HG02588 (cell line): Measurements from ENCODE around the gene MAPKAPK2.
A peak's percentile ranks its signal among the peaks of the same experiment; 100 is the strongest.

ENCODE experiments used
- ATAC-seq: cut with Tn5 transposase; IDR thresholded peaks from one replicate; pipeline ENCODE4 v1.9.1; 2021; ENCODE audit warnings: mild to moderate bottlenecking, moderate library complexity; ENCODE audit not compliant: unreplicated experiment

The MAPKAPK2 gene

DNA sequence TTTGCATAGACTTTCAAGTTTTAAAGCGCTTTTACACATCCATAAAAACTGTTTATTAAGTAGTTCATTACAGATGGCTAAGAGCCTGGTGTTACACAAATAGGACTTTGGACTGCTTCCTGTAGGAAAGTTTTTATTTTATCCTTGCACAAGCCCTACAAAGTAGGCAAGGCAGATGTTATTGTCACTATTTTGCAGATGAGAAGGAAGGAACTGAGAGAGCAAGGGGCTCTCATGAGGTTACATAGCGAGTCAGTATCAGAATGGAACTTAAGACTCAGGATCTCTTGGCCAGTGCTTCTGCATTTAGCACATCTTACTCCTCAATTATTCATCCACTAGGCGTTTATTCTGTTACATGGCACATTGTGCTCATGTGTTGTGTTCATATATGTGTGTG is 2.6 kb upstream of the MAPKAPK2 start:
- no peak for ATAC-seq

DNA sequence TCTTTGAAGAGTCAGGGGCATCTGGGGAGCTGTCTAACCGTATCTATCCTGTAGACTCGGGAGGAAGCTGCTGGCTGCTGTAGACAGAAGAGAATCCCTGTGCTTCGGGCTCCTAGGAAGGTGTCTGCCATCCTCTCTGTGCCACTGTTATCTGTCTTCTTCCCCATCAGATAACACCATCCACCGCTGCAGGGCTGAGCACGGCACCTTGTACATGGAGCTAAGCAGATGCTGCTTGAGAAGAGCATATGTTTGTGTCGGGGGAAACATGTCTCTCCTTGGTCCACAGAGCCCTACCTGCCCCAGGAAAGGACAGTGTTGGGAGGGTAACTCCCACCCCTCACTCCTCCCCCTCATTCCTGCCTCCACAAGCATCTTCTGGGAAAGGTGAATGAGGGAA is 1.4 kb upstream of the MAPKAPK2 start:
- ATAC-seq: no peak

DNA sequence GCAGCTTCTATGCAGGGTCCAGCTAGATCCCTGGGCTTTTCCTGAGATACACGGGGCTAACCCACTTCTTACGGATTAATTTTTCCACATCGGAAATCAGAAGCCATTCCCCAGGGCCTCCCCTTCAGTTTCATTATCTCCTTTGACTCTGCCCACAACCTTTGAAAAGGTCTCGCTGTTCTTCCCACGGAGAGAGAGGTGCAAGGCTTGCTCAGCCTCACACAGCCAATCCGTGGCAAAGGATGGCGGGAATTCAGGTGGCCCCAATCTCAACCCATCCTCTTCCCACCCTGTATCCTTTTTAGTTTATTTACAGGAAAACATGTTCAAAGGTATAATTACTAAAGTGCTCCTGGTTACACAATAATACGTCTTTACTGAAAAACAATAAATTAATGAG is 702 bp upstream of the MAPKAPK2 start:
- no peak for ATAC-seq

DNA sequence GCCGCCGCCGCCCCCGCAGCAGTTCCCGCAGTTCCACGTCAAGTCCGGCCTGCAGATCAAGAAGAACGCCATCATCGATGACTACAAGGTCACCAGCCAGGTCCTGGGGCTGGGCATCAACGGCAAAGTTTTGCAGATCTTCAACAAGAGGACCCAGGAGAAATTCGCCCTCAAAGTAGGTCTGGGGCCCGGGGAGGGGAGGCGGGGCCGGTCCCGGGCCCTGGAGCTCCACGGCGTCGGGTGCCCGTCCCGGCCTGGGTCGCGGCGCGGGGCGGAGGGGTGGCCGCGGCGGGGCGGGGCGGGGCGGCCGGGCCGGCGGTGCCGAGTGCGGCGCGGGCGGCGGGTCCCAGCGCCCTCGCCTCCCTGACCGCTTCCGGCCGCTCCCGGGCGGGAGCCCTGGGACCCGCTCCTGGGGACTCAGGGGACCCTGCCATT is 646 bp downstream of the MAPKAPK2 start:
- ATAC-seq: peak; percentile 30

DNA sequence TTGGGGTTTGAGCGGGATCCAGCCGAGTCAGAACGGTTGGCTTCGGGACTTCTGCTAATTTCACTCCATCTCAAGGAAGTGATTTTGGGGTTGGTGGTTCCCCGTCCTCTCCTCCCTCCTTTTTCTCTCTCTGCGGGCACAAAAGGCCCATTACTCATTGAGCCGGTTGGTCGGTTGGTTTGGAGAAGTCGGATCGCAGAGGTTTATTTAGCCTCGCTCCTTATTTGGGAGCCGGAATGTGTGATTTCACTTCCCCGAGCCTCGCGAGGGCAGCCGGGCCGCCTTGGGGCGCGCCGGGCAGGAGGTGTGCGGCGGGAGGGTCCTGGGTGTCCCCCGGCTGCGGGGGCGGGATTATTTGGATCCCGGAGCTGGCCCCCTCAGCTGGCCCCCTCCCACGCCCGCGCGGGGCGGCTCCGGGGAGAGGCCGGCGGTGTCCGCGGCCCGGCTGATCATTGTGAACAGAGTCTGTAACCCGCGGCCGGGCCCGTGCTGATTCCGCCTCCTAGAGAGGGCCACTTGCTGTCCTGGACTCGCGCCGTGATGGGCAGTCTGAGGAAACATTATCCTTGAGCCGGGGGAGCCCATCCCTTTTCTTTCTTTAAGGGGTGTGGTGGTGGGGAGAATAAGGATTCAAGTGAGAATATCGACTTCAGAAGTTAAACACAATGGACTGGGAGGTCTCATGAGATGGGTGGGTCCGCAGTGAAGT is 1.2 kb downstream of the MAPKAPK2 start:
- ATAC-seq: peak; percentile 25

DNA sequence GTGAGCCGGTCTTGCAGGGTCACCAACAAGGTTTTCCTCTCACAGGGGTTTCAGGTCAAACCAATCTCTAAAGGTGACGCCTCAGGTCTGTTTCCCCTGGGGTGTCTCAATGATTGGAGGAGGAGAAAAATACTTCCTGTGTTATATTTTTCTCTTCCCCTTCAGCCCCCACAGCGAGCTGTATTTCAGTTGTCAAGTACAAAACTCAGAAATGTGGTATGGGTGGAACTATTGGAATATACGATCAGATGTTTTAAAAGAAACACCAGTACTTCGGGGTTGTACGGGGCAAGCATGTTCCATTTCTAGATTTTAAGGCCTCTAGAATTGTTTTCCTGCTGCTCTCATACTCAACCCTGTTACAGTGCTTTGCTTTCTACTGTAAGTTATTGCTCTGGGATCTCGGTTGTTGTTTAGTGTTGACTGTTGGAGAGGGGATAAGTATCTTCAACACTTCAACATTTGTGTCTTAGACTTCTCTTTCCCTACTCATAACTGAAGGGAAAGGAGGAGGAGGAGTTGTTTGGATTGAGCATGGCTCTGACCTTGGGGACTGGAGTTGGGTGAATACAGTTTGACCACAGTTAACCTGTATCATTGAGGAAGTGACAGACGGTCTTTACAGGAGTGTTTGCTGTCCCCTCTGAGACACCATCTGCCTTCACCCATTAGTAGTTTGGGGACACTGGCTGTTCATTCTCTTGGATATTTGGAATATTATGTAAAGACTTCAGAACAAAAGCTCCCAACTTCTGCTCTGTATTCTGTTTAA is 2.0 kb downstream of the MAPKAPK2 start:
- ATAC-seq: no peak

DNA sequence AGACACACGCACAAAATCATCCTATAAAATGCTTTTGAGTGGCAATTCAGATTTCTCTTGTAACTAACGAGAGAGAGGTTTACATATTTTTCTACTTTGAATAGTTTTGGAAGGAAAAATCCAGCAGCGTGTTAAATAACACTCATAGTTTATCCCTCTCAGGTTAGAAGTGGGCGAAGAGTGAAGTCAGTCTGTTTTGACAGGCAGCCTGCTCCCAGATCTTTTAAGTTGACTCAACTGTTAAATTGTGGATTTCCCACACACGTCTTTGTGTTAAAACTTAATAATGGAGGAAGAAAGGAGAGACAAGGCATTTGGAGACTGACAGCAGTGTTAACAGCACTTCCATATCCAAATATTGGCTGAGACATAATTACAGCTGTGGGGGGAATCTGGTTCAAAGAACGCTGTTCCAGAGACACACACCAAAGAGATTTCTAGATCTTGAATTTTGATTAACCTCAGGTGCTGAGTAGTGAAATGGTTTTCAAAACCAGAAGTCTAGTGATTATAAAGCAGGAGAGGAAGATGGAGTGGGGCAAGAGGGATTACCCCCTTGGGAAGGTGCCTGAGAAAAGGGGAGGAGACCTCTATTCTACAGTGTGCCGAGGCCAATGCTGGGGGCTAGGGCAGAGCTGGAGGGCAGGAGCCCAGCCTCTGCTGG is 2.7 kb downstream of the MAPKAPK2 start:
- ATAC-seq: no peak

DNA sequence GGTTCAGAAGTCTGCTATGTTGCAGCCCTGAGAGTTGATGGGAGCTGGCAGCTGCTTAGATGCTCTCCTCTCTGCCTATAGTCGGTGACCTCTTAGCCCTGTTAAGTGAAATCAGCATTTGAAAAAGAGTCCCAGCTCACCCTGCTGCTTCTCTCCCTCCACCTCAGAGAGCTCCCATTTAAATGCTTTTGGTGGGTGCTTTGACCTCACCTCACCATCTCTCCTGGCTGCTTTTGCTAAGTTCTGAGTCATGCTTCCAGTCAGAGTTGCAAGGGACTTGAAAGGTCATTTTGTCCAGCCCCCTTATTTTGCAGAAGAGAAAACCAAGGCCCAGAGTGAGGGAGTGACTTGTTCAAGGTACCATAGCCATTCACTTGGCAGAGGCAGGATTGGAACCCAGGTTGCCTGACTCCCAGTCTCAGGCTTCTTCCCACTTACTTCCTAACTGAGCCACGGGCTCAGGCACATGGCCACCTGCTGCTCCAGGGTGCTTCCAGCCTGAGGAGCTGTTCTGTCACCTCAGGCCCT is 3.3 kb downstream of the MAPKAPK2 start:
- no peak for ATAC-seq

DNA sequence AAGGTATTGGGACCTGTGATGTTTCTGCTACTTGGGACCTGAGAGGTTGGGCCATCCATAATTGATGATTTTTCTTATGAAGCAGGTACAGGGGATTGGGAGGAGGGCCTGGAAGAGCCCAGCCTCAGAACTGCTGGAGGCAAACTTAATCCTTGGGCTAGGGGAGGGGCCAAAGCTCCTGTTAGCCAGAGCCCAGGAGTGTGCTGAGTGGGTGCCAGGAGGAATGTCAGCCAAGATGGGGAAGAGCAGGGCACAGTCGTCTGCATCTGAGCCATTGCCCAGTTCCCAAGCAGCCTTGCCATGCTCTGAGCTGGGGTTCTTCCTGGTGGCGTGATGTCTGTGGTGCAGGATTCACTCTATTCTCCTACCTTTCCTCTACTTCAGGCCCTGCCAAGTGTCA is 5.8 kb downstream of the MAPKAPK2 start:
- ATAC-seq: no peak

DNA sequence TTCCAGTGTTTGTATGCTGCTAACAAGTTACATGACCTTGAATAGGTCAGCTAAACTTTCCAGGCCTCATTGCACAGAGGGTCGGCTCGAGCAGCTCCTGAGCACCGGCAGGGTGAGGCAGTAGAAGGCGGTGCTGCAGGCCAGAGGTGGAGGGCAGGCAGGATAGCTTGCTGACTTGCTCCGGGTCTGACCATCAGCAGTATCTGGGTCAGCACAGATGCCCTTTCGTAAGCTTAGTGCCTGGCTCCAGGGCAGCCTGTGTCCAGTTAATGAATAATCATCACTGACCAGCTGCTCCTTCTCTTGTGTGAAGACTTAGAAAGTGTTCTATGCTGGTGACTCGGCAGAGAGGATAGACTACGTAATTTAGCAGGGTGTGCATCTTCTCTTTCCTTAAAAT is 6.9 kb downstream of the MAPKAPK2 start:
- ATAC-seq: no peak

DNA sequence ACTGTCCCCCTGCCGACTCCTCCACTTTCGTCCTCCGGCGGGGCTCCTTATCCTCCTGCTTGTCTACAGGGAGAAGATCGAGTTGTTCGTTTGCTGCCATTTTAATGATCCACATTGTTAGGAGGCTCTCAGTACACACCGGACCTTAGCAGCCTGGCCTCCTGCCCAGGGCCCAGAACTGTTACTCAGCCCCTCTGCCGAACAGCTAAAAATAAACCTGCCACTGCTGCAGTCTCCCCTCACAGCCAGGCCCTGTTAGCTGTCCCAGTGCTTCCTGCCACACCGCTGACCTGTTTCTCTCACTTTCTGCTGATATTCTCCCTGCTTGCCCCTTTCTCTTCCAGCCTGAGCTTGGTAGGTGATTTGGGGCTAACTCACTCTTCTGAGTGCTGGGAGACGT is 8.3 kb downstream of the MAPKAPK2 start:
- ATAC-seq: no peak

DNA sequence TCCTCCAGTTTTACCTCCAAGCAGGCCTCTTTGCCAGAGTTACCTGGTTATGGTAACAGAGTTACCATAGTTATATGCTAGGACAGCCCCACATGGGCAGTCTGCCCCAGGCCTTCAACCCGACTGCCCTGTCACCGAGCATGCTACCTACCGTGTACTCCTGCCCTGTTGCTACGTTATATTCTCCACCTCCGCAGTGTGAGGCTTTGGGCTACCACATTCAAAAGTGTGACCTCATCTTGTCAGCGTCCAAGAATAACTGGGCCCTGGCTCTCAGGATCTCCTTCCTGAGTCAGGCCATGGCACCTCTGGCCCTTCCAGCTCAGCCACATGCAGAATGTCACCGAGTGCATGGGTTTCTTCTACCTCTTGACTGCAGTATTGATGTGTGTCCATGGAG is 8.9 kb downstream of the MAPKAPK2 start:
- no peak for ATAC-seq

DNA sequence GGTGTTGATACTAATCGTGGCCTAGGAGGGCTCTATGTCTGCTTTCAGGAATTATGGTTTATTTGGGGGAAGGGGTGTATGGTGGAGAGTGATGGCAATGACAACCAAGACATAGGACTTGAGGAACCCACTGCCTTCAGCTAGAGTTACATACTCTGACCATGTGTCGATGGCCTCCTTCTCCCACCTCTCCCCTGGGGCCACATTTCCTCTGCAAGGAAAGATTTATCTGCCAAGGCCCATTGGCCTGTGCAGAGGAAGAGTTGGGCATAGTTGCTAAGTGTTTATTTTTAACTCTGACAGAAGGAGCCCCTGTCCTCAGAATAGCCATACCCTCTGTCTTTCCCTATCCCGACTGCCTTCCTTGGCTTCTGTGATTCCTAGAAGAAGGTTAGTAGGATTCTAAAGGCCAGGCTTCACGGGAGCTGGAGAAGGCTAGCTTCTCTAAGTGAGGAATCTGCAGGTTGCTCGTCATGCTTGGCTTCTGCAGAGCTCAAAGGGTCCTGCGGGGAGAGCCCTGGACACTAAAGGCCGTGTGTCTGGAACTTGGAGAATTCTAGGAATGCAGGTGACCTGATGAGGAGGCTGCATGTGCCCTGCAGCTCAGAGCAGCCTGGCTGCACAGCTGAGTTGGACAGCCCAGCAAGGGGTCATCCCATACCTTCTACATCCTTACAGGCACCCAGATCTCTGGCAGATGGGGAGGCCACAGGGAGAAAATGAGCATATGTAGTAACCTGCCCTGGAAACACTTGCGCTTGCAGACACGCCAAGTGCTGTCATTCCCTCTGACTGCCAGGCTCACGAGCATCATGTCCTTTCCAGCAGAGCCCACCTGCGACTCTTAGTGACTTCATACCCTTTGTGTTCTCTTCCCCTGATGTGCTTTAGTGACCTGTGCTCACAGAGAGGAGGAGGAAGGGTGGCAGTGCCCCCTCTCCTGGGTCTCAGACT is 9.7 kb downstream of the MAPKAPK2 start:
- ATAC-seq: no peak

DNA sequence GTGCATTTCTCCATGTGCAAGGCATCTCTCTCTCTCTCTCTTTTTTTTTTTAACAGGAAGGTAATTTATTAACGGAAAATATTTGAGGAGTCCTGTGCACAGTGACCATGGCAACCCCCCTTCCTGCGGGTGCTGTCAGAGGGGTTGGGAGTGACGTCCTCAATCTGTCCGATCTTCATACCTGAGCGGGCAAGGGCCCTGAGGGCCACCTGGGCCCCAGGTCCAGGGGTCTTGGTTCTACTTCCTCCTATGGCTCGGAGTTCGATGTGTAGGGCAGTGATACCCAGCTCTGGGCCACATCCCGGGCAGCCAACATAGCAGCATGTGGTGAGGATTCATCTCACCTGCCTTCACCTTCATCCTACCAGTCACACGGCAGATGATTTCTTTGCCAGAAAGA is 11.0 kb downstream of the MAPKAPK2 start:
- ATAC-seq: no peak

DNA sequence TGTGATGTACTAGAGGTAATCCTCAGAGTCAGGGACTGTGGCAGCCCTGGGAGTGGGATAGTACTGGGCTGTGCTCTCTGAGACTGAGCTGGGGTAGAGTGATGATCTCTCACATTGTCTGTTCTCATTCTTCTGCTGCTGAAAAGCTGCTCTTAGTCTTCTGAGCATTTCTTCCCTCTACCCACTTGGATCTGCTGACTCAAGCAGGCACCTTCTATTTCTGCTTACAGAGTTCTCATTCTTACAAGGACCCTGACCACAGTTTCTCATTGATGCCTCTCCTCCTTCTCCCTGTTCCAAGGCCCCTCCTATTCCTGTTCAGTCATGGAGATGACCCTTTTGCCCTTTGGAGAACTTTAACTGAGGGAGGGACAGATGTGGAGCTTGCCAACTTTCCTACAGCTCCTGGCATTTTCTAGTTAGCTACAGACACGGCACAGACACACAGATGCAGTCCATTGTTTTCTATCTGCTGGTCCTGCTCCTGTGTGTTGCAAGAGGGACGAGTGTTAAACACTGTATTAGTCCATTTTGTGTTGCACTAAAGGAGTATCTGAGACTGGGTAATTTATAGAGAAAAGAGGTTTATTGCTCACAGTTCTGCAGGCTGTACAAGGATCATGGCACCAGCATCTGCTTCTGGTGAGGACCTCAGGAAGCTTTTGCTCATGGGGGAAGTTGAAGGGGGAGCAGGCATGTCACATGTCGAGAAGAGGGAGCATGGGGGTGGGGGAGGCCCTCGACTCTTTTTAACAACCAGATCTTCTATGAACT is 12.3 kb downstream of the MAPKAPK2 start:
- ATAC-seq: no peak

DNA sequence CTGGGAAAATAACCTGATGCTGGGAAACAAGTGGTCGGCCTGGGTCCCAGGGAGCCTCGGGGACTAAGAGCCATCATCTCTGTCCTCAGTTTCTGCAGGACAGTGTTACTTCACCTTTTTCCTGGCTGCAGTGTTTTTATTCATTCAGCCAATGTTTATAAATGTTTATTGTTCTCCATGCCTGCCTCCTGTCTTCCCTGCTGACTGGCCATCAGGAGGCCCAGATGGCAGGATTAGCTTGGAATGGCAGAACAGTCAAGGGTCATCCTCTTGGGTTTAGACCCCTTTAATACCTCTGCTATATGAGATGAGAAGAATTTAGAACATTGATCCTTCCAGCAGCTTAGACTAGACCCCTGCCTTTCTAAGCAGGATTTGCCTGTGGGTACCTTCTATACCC is 13.3 kb downstream of the MAPKAPK2 start:
- ATAC-seq: no peak

DNA sequence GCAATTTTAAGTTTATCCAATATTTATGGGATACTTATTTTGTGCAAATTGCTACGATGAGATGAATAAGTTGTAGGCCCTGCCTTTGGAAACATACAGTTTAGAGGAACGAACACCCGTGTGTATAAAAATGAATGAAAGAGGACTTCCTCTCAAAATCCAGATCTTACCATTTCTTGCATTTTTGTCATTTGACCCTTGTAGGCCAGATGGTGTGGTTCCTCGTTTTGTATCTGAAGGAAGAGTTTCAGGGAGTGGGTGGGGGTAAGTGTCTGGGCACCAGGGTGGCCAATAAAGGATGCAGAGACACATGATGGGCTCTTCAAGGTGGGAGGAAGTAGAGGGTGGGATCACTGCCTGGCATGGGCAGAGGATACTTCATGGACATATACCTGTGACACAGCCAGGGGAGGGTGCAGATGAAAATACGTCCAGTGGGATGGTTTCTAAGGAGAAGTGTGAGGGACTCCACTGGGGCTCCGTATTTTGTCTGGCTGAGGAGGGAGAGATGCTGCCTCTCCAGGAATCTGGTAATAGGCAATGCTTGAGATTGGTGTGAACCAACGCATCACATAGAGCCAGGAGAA is 14.4 kb downstream of the MAPKAPK2 start:
- ATAC-seq: no peak

DNA sequence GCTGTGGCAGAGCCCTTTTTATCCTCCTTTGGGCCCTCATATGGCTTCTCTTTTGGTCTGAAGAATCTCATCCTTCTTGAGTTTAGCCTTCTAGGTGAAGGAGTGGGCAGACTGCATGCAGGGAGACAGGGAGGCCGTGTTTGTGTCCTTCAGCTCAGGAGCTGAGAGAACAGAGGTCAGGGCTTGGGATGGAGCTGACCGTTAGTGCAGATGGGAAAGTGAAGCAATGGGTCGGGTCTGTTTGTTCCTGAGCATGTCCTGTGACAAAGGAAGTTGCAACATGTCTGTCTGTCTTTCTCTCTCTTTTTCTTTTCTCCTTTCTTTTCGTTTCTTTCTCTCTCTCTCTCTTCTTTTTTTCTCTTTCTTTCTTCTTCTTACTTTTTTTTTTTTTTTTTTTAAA is 14.9 kb downstream of the MAPKAPK2 start:
- ATAC-seq: no peak

DNA sequence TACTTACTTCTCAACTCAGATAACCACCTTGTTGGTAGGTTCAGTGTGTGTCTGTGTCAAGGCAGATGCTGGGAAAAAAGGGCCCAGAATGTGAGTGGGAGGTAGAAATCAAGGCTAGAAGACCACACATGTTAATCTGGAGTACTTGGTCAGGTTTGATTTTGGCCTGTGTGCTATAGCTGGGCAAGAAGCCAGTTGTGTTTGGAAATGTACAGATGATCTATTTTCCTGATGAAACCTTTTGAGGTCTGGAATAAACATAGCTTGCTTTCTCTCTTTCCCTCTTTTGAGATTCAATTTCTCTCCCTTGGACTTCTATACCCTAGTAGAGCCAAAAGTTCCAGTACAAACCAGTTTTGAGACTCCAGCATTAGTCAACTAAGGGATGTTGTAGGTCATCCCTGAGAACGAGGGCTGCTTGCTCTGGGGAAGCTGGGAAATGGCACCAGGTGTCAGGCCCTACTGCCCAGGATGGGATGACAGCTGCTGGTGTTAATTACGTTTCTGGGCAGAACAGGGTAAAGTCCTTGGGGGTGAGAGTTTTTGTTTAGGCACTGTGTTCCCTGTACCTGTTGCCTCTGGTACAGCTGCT is 15.8 kb downstream of the MAPKAPK2 start:
- no peak for ATAC-seq
